ENCODE measurements around the gene MRNIP. TPM values are rescaled to one million over a fixed set of nuclear protein-coding genes. Genes with fewer than 3 reads are reported as not detected.

MRNIP gene
- total and polyA plus RNA-seq, 2 of the 4 experiments (the other 2 are of a cell fraction), result 6.6 to 24.7 TPM

DNA sequence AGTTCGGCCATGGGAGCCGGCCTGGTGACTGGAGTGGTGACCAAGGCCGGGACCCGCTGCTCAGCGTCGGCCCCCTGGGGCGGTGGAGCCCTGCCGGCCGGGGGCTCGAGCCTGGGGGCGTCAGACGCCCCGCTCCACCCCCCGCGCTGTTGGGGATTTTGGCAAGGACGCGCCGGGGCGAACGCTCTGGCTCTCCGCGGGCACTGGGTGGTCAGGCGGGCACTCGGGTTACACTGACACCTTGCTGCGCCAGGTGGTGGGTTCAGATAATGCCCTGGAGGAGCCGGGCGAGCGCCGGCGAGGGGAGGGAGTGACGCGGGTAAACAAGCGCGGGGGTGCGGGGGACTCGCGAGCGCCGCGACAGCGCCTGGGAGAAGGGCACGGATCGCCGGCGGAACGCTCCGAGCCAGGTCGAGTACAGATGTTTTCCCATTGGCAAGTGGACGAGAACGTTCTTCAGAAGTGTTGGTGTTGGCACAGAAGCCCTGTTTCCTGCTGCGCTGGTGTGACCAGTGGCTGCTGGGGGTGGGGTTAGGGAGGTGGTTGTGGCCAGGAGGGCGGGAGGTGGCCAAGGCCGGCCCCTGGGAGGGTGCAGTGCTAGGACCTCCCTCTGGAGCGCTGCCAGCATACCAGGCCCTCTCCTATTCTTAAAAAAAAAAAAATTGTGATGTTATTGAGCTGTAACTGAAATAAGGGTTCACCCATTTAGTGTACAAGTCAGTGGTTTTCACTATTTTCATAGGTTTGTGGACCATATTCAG is 37.1 kb downstream of the MRNIP start (continued):
- TF ChIP-seq, protein P1, sequence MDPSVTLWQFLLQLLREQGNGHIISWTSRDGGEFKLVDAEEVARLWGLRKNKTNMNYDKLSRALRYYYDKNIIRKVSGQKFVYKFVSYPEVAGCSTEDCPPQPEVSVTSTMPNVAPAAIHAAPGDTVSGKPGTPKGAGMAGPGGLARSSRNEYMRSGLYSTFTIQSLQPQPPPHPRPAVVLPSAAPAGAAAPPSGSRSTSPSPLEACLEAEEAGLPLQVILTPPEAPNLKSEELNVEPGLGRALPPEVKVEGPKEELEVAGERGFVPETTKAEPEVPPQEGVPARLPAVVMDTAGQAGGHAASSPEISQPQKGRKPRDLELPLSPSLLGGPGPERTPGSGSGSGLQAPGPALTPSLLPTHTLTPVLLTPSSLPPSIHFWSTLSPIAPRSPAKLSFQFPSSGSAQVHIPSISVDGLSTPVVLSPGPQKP (IDR thresholded peaks at IDR 0.05; ENCODE audit: borderline replicate concordance, low read depth, low read length), result no peak

All from IMR-90 (cell line).